ENCODE measurements around the gene ME1.

Gene ME1

DNA sequence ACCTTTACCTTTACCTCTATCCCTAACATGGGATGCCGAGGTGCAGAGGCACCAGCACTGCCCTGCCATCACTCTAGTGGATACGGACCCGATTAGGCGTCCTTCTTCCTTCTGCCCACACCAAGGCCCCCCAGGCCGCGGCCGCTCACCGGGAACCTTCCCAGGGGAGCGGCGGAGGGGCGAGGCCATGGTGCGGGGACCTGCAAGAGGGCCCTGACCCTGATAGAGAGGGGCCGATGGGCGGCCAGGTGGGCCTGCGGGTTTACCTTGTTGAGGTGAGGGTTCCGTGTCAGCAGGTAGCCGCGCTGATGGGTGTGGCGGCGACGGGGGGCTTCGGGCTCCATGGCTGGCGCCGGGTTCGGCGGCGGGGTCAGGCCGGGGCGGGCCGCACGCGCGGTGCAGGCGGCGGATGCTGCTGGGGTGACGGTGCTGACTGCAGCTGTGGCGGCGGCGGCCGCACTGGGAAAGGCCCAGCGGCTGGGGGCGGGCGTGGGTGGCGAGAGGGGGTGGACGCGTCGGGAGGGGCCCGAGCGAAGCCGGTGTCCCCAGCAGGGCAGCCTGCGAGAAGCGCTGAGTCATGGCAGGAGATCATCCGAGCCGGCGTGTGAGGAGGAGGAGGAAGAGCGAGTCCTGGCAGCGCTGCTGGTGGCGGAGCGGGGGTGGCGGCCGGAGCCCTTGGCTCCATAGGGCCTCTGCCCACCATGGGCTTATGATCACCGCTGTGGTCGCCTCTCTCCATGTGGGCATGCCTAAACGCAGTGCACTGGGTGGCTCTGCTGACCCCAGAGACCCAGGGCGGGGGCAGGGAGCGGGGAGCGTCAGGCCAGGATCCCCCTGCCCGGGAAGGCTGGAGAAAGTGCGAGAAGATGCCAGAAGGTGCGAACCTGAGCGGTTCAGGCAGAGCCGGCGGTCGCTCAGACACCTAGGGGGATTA lies at the start of gene ME1 (continued):
- TF ChIP-seq ZNF843 (tag by site-specific recombination; IDR thresholded peaks at IDR 0.05) (peak; percentile 26; the same call in 1 of the 2 replicates), ZNF555 (tag by site-specific recombination; conservative IDR thresholded peaks at IDR 0.05) (no peak), ZNF23 (tag by site-specific recombination; IDR thresholded peaks at IDR 0.05; ENCODE audit: borderline replicate concordance) (no peak), HOXD13 (CRISPR knock-in tag; IDR thresholded peaks at IDR 0.05; ENCODE audit: borderline replicate concordance) (no peak), MEIS1 (CRISPR knock-in tag; IDR thresholded peaks at IDR 0.05; ENCODE audit: borderline replicate concordance) (no peak), ZNF623 (tag by site-specific recombination; IDR thresholded peaks at IDR 0.05) (no peak), ZNF747 (tag by site-specific recombination; IDR thresholded peaks at IDR 0.05) (no peak), ZBTB21 (tag by site-specific recombination; IDR thresholded peaks at IDR 0.05) (peak; percentile 54), ZNF76 (tag by site-specific recombination; IDR thresholded peaks at IDR 0.05; ENCODE audit: borderline replicate concordance, low read depth) (peak; percentile 20; the same call in 1 of the 2 replicates), ZNF473 (tag by site-specific recombination; IDR thresholded peaks at IDR 0.05) (no peak), ZNF239 (tag by site-specific recombination; IDR thresholded peaks at IDR 0.05) (no peak), ZNF670 (tag by site-specific recombination; IDR thresholded peaks at IDR 0.05; ENCODE audit: low read depth) (no peak), ZNF548 (tag by site-specific recombination; IDR thresholded peaks at IDR 0.05) (no peak), ZNF404 (tag by site-specific recombination; IDR thresholded peaks at IDR 0.05) (no peak), ZNF585B (tag by site-specific recombination; IDR thresholded peaks at IDR 0.05) (0 out of 2 replicates have a peak, but pooled peaks have one; percentile 14), SCRT2 (tag by site-specific recombination; IDR thresholded peaks at IDR 0.05) (0 out of 2 replicates have a peak, but pooled peaks have one; percentile 44), ZNF2 (tag by site-specific recombination; IDR thresholded peaks at IDR 0.05) (no peak; the same call in 1 of the 2 replicates), ZFP69B (tag by site-specific recombination; IDR thresholded peaks at IDR 0.05) (peak; percentile 80; the same call in 1 of the 2 replicates), ZSCAN16 (tag by site-specific recombination; IDR thresholded peaks at IDR 0.05) (peak; percentile 99), ZNF510 (tag by site-specific recombination; IDR thresholded peaks at IDR 0.05; ENCODE audit: insufficient replicate concordance) (no peak), GLIS1 (tag by site-specific recombination; IDR thresholded peaks at IDR 0.05) (peak; percentile 84), ZNF596 (tag by site-specific recombination; IDR thresholded peaks at IDR 0.05) (0 out of 2 replicates have a peak, but pooled peaks have one; percentile 17), BCL11A (tag by site-specific recombination; IDR thresholded peaks at IDR 0.05; ENCODE audit: low read depth) (peak; percentile 16; the same call in 1 of the 2 replicates), ZNF776 (tag by site-specific recombination; IDR thresholded peaks at IDR 0.05; ENCODE audit: borderline replicate concordance) (no peak), ZSCAN30 (tag by site-specific recombination; IDR thresholded peaks at IDR 0.05) (peak; percentile 47; the same call in 1 of the 2 replicates), ZNF624 (tag by site-specific recombination; IDR thresholded peaks at IDR 0.05) (no peak)
- TF ChIP-seq, protein P1, sequence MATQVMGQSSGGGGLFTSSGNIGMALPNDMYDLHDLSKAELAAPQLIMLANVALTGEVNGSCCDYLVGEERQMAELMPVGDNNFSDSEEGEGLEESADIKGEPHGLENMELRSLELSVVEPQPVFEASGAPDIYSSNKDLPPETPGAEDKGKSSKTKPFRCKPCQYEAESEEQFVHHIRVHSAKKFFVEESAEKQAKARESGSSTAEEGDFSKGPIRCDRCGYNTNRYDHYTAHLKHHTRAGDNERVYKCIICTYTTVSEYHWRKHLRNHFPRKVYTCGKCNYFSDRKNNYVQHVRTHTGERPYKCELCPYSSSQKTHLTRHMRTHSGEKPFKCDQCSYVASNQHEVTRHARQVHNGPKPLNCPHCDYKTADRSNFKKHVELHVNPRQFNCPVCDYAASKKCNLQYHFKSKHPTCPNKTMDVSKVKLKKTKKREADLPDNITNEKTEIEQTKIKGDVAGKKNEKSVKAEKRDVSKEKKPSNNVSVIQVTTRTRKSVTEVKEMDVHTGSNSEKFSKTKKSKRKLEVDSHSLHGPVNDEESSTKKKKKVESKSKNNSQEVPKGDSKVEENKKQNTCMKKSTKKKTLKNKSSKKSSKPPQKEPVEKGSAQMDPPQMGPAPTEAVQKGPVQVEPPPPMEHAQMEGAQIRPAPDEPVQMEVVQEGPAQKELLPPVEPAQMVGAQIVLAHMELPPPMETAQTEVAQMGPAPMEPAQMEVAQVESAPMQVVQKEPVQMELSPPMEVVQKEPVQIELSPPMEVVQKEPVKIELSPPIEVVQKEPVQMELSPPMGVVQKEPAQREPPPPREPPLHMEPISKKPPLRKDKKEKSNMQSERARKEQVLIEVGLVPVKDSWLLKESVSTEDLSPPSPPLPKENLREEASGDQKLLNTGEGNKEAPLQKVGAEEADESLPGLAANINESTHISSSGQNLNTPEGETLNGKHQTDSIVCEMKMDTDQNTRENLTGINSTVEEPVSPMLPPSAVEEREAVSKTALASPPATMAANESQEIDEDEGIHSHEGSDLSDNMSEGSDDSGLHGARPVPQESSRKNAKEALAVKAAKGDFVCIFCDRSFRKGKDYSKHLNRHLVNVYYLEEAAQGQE (tag by site-specific recombination; IDR thresholded peaks at IDR 0.05) = no peak
- TF ChIP-seq, protein P2, sequence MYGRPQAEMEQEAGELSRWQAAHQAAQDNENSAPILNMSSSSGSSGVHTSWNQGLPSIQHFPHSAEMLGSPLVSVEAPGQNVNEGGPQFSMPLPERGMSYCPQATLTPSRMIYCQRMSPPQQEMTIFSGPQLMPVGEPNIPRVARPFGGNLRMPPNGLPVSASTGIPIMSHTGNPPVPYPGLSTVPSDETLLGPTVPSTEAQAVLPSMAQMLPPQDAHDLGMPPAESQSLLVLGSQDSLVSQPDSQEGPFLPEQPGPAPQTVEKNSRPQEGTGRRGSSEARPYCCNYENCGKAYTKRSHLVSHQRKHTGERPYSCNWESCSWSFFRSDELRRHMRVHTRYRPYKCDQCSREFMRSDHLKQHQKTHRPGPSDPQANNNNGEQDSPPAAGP (tag by site-specific recombination; IDR thresholded peaks at IDR 0.05) = peak; percentile 81
- TF ChIP-seq, protein P3, sequence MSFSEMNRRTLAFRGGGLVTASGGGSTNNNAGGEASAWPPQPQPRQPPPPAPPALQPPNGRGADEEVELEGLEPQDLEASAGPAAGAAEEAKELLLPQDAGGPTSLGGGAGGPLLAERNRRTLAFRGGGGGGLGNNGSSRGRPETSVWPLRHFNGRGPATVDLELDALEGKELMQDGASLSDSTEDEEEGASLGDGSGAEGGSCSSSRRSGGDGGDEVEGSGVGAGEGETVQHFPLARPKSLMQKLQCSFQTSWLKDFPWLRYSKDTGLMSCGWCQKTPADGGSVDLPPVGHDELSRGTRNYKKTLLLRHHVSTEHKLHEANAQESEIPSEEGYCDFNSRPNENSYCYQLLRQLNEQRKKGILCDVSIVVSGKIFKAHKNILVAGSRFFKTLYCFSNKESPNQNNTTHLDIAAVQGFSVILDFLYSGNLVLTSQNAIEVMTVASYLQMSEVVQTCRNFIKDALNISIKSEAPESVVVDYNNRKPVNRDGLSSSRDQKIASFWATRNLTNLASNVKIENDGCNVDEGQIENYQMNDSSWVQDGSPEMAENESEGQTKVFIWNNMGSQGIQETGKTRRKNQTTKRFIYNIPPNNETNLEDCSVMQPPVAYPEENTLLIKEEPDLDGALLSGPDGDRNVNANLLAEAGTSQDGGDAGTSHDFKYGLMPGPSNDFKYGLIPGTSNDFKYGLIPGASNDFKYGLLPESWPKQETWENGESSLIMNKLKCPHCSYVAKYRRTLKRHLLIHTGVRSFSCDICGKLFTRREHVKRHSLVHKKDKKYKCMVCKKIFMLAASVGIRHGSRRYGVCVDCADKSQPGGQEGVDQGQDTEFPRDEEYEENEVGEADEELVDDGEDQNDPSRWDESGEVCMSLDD (tag by site-specific recombination; IDR thresholded peaks at IDR 0.05) = no peak
- TF ChIP-seq, protein P4, sequence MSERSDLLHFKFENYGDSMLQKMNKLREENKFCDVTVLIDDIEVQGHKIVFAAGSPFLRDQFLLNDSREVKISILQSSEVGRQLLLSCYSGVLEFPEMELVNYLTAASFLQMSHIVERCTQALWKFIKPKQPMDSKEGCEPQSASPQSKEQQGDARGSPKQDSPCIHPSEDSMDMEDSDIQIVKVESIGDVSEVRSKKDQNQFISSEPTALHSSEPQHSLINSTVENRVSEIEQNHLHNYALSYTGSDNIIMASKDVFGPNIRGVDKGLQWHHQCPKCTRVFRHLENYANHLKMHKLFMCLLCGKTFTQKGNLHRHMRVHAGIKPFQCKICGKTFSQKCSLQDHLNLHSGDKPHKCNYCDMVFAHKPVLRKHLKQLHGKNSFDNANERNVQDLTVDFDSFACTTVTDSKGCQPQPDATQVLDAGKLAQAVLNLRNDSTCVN (tag by site-specific recombination; optimal IDR thresholded peaks at IDR 0.05) = peak; percentile 57
